Measurements from ENCODE around the gene DNAH1. TPM values are rescaled to one million over a fixed set of nuclear protein-coding genes. Genes with fewer than 3 reads are reported as not detected.

DNAH1 gene
- polyA plus RNA-seq, 1 donor (not counting 4 experiments of a cell fraction or from before 2014, with no cell fraction given), result 0.33 TPM

DNA sequence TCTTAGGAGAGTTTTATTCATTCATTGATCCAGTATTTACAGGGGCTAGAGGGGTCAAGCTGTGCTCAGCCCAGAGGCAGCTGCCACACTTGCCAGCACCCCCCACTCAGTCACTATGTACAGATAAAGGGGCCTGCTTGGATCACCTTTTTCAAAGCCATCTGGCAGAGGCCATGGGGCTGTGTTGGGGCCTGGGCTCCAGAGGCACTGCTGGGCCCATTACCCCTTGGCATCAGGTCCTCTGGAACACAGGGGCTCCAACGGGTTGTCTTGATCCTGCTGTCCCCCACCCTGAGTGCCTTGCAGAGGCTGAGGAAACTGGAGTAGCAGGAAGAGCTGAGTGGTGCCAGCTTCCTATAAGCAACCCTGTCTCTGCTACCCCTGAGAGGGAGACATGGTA lies 84.9 kb downstream of the DNAH1 start:
- no peaks in the 10 kb centered on the region for H3K9me3 ChIP-seq (ENCODE audit: control insufficient read depth, low read depth, low read length)
- dilution Hi-C loops (cut with MboI; ENCODE audit: extremely low pct_ligation_motif_present, low sequenced_read_pairs), result no loop called here
- no peaks in the 10 kb centered on the region for H4K20me1 ChIP-seq (ENCODE audit: control insufficient read depth, extremely low read depth, insufficient read depth, low read length)
- DNase-seq (ENCODE audit: low read depth, low spot score) (no peak), FAIRE-seq (no peak)
- no peak overlapping the region for H3K27ac ChIP-seq (ENCODE audit: control insufficient read depth, insufficient read depth, low read length)
- H3K4me2 ChIP-seq (ENCODE audit: control insufficient read depth, extremely low read depth, insufficient read depth, low read depth, low read length), result no peak overlapping the region
- H3K9ac ChIP-seq (ENCODE audit: control insufficient read depth, extremely low read depth, insufficient read depth, low read length), result no peak overlapping the region
- peaks cover 33 to 53% of the 10 kb centered on the region in 2 experiments for H3K36me3 ChIP-seq (ENCODE audit: control insufficient read depth in 2 of 2, extremely low read depth in 1 of 2, insufficient read depth in 2 of 2, low read length in 2 of 2)
- peaks cover 30% of the 10 kb centered on the region for H3K4me1 ChIP-seq (ENCODE audit: control insufficient read depth, extremely low read depth, insufficient read depth, low read length)
- peaks cover 8% of the 10 kb centered on the region for H3K79me2 ChIP-seq (ENCODE audit: control insufficient read depth, insufficient read depth, low read length)
- no peak overlapping the region for H2AFZ ChIP-seq (ENCODE audit: control insufficient read depth, low read length)
- no peak for TF ChIP-seq EZH2 (IDR thresholded peaks at IDR 0.05; ENCODE audit: low read length)
- TF ChIP-seq, protein P1, sequence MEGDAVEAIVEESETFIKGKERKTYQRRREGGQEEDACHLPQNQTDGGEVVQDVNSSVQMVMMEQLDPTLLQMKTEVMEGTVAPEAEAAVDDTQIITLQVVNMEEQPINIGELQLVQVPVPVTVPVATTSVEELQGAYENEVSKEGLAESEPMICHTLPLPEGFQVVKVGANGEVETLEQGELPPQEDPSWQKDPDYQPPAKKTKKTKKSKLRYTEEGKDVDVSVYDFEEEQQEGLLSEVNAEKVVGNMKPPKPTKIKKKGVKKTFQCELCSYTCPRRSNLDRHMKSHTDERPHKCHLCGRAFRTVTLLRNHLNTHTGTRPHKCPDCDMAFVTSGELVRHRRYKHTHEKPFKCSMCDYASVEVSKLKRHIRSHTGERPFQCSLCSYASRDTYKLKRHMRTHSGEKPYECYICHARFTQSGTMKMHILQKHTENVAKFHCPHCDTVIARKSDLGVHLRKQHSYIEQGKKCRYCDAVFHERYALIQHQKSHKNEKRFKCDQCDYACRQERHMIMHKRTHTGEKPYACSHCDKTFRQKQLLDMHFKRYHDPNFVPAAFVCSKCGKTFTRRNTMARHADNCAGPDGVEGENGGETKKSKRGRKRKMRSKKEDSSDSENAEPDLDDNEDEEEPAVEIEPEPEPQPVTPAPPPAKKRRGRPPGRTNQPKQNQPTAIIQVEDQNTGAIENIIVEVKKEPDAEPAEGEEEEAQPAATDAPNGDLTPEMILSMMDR (optimal IDR thresholded peaks at IDR 0.05 in 1 of 3, IDR thresholded peaks at IDR 0.05 in 1 of 3, conservative IDR thresholded peaks at IDR 0.05 in 1 of 3; ENCODE audit: extremely low read depth in 1 of 3, insufficient read depth in 2 of 3, low read length in 3 of 3), result no peak
- H3K27me3 ChIP-seq (ENCODE audit: control insufficient read depth, extremely low read depth, insufficient read depth, low read length), result no peaks in the 10 kb centered on the region
- H3K9me1 ChIP-seq (ENCODE audit: control insufficient read depth, extremely low read depth, insufficient read depth, low read length), result peaks cover 3% of the 10 kb centered on the region
- no peak overlapping the region for H3K4me3 ChIP-seq (ENCODE audit: control insufficient read depth in 2 of 3, extremely low read depth in 1 of 3, insufficient read depth in 2 of 3, low read depth in 1 of 3, low read length in 3 of 3)

DNA sequence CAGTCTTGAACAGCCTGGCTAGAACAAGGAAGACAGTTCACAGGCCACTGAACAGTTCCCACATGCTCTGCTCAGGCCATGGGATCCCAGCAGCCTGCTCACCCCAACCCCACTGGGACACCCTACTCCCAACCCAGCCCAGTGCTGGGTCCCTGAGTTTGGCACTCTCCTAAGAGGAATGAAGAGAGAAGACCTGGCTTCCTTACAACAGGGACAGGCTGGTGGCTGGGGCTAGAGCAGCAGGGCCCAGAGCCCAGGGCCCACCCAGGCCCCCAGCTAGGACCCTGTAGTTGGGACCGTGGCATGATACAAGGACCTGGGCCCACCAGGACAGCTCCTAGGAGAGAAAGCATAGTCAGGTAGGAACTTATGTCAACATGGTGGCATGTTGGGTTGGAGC lies 85.4 kb downstream of the DNAH1 start:
- Histone ChIP-seq H3K79me2 (ENCODE audit: control insufficient read depth, insufficient read depth, low read length) (peaks cover 8% of the 10 kb centered on the region), H3K4me2 (ENCODE audit: control insufficient read depth, extremely low read depth, insufficient read depth, low read depth, low read length) (no peak overlapping the region), H3K27ac (ENCODE audit: control insufficient read depth, insufficient read depth, low read length) (no peak overlapping the region), H3K9ac (ENCODE audit: control insufficient read depth, extremely low read depth, insufficient read depth, low read length) (no peak overlapping the region), H3K9me3 (ENCODE audit: control insufficient read depth, low read depth, low read length) (no peaks in the 10 kb centered on the region), H2AFZ (ENCODE audit: control insufficient read depth, low read length) (no peak overlapping the region), H3K9me1 (ENCODE audit: control insufficient read depth, extremely low read depth, insufficient read depth, low read length) (peaks cover 3% of the 10 kb centered on the region), H3K4me3 (ENCODE audit: control insufficient read depth in 2 of 3, extremely low read depth in 1 of 3, insufficient read depth in 2 of 3, low read depth in 1 of 3, low read length in 3 of 3) (no peak overlapping the region), H4K20me1 (ENCODE audit: control insufficient read depth, extremely low read depth, insufficient read depth, low read length) (no peaks in the 10 kb centered on the region), H3K27me3 (ENCODE audit: control insufficient read depth, extremely low read depth, insufficient read depth, low read length) (no peaks in the 10 kb centered on the region), H3K4me1 (ENCODE audit: control insufficient read depth, extremely low read depth, insufficient read depth, low read length) (peaks cover 34% of the 10 kb centered on the region), H3K36me3 (ENCODE audit: control insufficient read depth in 2 of 2, extremely low read depth in 1 of 2, insufficient read depth in 2 of 2, low read length in 2 of 2) (peaks cover 33 to 53% of the 10 kb centered on the region in 2 experiments)
- FAIRE-seq (no peak), DNase-seq (ENCODE audit: low read depth, low spot score) (no peak)
- dilution Hi-C loops (cut with MboI; ENCODE audit: extremely low pct_ligation_motif_present, low sequenced_read_pairs), result no loop called here
- no peak for TF ChIP-seq EZH2 (IDR thresholded peaks at IDR 0.05; ENCODE audit: low read length)
- TF ChIP-seq, protein P1 (optimal IDR thresholded peaks at IDR 0.05 in 1 of 3, IDR thresholded peaks at IDR 0.05 in 1 of 3, conservative IDR thresholded peaks at IDR 0.05 in 1 of 3; ENCODE audit: extremely low read depth in 1 of 3, insufficient read depth in 2 of 3, low read length in 3 of 3), result no peak

Measured in keratinocyte (primary cell).